Caco-2 (cell line): ENCODE data around the gene ZNF148. TPM values are rescaled to one million over a fixed set of nuclear protein-coding genes. Genes with fewer than 3 reads are reported as not detected.

Source experiments
- BruUV-seq: library from RNA; stranded (reverse); fragments of 400-500 nt; replicated peaks from 2 replicates; lab custom pipeline; 2021; lab: Mats Ljungman, UMichigan
- CTCF ChIA-PET: fragments of 300-600 bp; sonication (Branson Sonifier 250); formaldehyde crosslinking; loops from one replicate; lab custom pipeline; 2022; ENCODE audit warnings: antibody characterized with exemption; lab: Charles Lee
- POLR2A ChIA-PET: fragments of 300-600 bp; sonication (Branson Sonifier 250); formaldehyde crosslinking; loops from one replicate; lab custom pipeline; 2022; ENCODE audit warnings: antibody characterized with exemption; lab: Charles Lee
- DNase-seq, 2 experiments: peaks; one replicate each; pipeline versions ENCODE4 v3.0.0 to v3.0.0-alpha.2; 2020 to 2022
- H3K27me3 ChIP-seq: replicated peaks from 2 replicates; pipeline ENCODE4 v1.6.0; 2011; ENCODE audit warnings: low read length; ENCODE audit not compliant: control insufficient read depth, insufficient read depth
- H3K36me3 ChIP-seq: 2 replicates; pipeline ENCODE4 v1.5.1; 2011; ENCODE audit warnings: low read length; ENCODE audit not compliant: control insufficient read depth, insufficient read depth
- H3K4me1 ChIP-seq: fragments of 250-450 bp; sonication (Bioruptor Pico); 2 replicates; pipeline ENCODE4 v1.5.1; 2020; ENCODE audit warnings: mild to moderate bottlenecking
- H3K4me3 ChIP-seq: 2 replicates; pipeline ENCODE4 v1.5.1; 2011; ENCODE audit warnings: low read depth, mild to moderate bottlenecking, control low read depth, low read length
- H3K9me3 ChIP-seq: fragments of 250-450 bp; sonication (Bioruptor Pico); 2 replicates; pipeline ENCODE4 v1.5.1; 2020; ENCODE audit warnings: mild to moderate bottlenecking, moderate library complexity
- H3K27ac Mint-ChIP-seq: one replicate; pipeline ENCODE4 v1.8.0; 2022; ENCODE audit warnings: mixed read lengths; ENCODE audit not compliant: unreplicated experiment
- H3K27me3 Mint-ChIP-seq: one replicate; pipeline ENCODE4 v1.8.0; 2022; ENCODE audit warnings: mixed read lengths; ENCODE audit not compliant: insufficient read depth, unreplicated experiment
- H3K36me3 Mint-ChIP-seq: one replicate; pipeline ENCODE4 v1.8.0; 2022; ENCODE audit warnings: mild to moderate bottlenecking, mixed read lengths; ENCODE audit not compliant: insufficient read depth, unreplicated experiment
- H3K4me1 Mint-ChIP-seq: one replicate; pipeline ENCODE4 v1.8.0; 2022; ENCODE audit warnings: low read depth, mixed read lengths; ENCODE audit not compliant: unreplicated experiment
- H3K4me3 Mint-ChIP-seq: one replicate; pipeline ENCODE4 v1.8.0; 2022; ENCODE audit warnings: mild to moderate bottlenecking, moderate library complexity, mixed read lengths; ENCODE audit not compliant: unreplicated experiment
- H3K9me3 Mint-ChIP-seq: one replicate; pipeline ENCODE4 v1.8.0; 2022; ENCODE audit warnings: mixed read lengths; ENCODE audit not compliant: unreplicated experiment
- intact Hi-C: fragments of 100-400 bp; cut with micrococcal nuclease; formaldehyde crosslinking; loops from one replicate; pipeline ENCODE4 v1.10.0; 2022; ENCODE audit not compliant: unreplicated experiment
- total RNA-seq: library from RNA; stranded (reverse); gene quantifications from 2 replicates; pipeline ENCODE4 v1.2.3, GENCODE V29; 2022
- TF ChIP-seq, protein P1 (sequence below), 2 experiments: fragments of 200-600 bp in 1 of 2; IDR thresholded peaks; 1 replicate in 1 of 2; 2 replicates in 1 of 2; pipeline versions ENCODE4 v1.5.1 to v1.8.0; 2011 to 2022; ENCODE audit warnings: antibody characterized with exemption in 1 of 2, control low read depth in 1 of 2, inconsistent platforms in 1 of 2, low read depth in 1 of 2, low read length in 1 of 2, mild to moderate bottlenecking in 1 of 2, moderate library complexity in 1 of 2; ENCODE audit not compliant: insufficient read depth in 1 of 2, severe bottlenecking in 1 of 2, unreplicated experiment in 1 of 2

Gene ZNF148
- total RNA-seq, 1 experiment from 2014 or later = 33.3 TPM

DNA sequence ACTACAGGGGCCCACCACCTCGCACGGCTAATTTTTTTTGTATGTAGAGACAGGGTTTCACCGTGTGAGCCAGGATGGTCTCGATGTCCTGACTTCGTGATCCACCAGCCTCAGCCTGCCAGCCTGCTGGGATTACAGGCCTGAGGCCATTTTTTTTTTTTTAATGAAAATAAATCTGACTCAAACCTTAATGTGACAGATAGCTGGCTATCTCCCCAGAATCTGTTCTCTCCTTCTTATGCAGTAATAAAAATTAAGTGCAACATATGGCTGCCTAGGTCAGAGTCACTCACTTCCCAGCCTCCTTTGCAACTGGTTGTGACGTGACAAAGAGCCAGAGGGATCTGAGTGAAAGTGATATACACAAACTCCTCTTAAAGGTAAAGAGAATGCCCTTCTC lies 53.0 kb downstream of the ZNF148 start:
- ChIA-PET CTCF (no interaction called here), POLR2A (no interaction called here)
- Histone ChIP-seq H3K9me3 (no peaks in the 10 kb centered on the region), H3K27me3 (no peaks in the 10 kb centered on the region), H3K4me1 (no peaks in the 10 kb centered on the region), H3K4me3 (no peak overlapping the region), H3K36me3 (peaks cover 1% of the 10 kb centered on the region)
- no peaks in the 10 kb centered on the region for H3K36me3 Mint-ChIP-seq
- no peak for DNase-seq
- peaks cover 9% of the 10 kb centered on the region for H3K9me3 Mint-ChIP-seq
- H3K4me3 Mint-ChIP-seq = no peak overlapping the region
- H3K27ac Mint-ChIP-seq = no peak overlapping the region
- BruUV-seq = no TSS peak
- intact Hi-C loops = no loop called here
- no peaks in the 10 kb centered on the region for H3K27me3 Mint-ChIP-seq
- peaks cover 6% of the 10 kb centered on the region for H3K4me1 Mint-ChIP-seq
- TF ChIP-seq, protein P1, sequence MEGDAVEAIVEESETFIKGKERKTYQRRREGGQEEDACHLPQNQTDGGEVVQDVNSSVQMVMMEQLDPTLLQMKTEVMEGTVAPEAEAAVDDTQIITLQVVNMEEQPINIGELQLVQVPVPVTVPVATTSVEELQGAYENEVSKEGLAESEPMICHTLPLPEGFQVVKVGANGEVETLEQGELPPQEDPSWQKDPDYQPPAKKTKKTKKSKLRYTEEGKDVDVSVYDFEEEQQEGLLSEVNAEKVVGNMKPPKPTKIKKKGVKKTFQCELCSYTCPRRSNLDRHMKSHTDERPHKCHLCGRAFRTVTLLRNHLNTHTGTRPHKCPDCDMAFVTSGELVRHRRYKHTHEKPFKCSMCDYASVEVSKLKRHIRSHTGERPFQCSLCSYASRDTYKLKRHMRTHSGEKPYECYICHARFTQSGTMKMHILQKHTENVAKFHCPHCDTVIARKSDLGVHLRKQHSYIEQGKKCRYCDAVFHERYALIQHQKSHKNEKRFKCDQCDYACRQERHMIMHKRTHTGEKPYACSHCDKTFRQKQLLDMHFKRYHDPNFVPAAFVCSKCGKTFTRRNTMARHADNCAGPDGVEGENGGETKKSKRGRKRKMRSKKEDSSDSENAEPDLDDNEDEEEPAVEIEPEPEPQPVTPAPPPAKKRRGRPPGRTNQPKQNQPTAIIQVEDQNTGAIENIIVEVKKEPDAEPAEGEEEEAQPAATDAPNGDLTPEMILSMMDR (IDR thresholded peaks at IDR 0.05; ENCODE audit: insufficient read depth in 1 of 2, low read depth in 1 of 2, low read length in 1 of 2, severe bottlenecking in 1 of 2, unreplicated experiment in 1 of 2) = no peak

DNA sequence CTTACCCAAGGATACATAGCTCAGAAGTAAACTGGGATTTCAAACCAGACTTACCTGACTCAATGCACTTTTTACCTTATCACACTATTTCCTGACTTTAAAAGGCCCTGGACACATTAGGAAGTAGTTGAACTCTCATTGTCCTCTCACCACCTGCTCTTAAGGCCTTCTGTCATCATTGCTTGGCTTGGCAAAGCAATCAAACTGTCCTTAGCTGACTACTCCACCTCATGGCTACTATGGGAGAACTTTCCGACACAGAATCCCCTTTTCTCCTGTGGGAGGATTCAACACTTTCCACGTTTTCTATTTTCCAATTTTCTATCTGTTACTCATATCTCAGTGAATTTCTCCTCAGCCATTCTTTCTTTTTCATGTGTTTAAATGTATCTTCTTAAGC lies 55.4 kb downstream of the ZNF148 start:
- Mint-ChIP-seq H3K27me3 (no peaks in the 10 kb centered on the region), H3K27ac (no peak overlapping the region), H3K4me3 (no peak overlapping the region), H3K36me3 (peaks cover 13% of the 10 kb centered on the region), H3K9me3 (peaks cover under 1% of the 10 kb centered on the region), H3K4me1 (no peaks in the 10 kb centered on the region)
- no TSS peak for BruUV-seq
- intact Hi-C loops = no loop called here
- Histone ChIP-seq H3K4me1 (no peaks in the 10 kb centered on the region), H3K9me3 (no peaks in the 10 kb centered on the region), H3K27me3 (no peaks in the 10 kb centered on the region), H3K4me3 (no peak overlapping the region), H3K36me3 (peaks cover 1% of the 10 kb centered on the region)
- no peak for DNase-seq
- ChIA-PET POLR2A (no interaction called here), CTCF (no interaction called here)
- TF ChIP-seq, protein P1 (IDR thresholded peaks at IDR 0.05; ENCODE audit: insufficient read depth in 1 of 2, low read depth in 1 of 2, low read length in 1 of 2, severe bottlenecking in 1 of 2, unreplicated experiment in 1 of 2) = no peak

DNA sequence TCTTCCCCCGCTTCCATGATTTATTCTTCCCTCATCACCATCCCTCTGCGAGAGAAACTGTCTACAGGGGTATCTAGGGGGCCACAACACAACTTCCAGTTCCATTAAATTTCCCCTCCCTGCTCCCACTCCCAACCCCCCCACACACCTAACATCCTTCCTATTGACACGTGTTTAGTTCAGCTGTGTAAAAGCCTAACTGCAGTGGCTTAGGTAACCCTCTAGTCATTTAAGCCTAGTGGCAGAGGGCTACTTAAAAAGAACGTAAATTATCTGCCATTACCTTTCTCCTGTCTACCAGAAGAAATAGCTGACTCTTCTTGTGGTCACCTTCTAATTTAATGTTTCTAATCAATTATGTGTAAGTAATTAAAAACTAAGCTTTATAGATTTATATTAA lies 56.3 kb downstream of the ZNF148 start:
- peaks cover 20% of the 10 kb centered on the region for H3K36me3 Mint-ChIP-seq
- BruUV-seq = no TSS peak
- Histone ChIP-seq H3K27me3 (no peaks in the 10 kb centered on the region), H3K36me3 (peaks cover 1% of the 10 kb centered on the region), H3K4me1 (no peaks in the 10 kb centered on the region), H3K4me3 (no peak overlapping the region), H3K9me3 (no peaks in the 10 kb centered on the region)
- TF ChIP-seq, protein P1 (IDR thresholded peaks at IDR 0.05; ENCODE audit: insufficient read depth in 1 of 2, low read depth in 1 of 2, low read length in 1 of 2, severe bottlenecking in 1 of 2, unreplicated experiment in 1 of 2) = no peak
- H3K27me3 Mint-ChIP-seq = no peaks in the 10 kb centered on the region
- intact Hi-C loops = no loop called here
- no peak for DNase-seq
- no peak overlapping the region for H3K27ac Mint-ChIP-seq
- H3K4me3 Mint-ChIP-seq = no peak overlapping the region
- ChIA-PET POLR2A (interaction anchor here (0.6 kb wide), 1 partner anchor 118 kb away, joined by 3 read pairs; no protein-coding TSS in a partner anchor), CTCF (no interaction called here)
- H3K9me3 Mint-ChIP-seq = no peaks in the 10 kb centered on the region
- no peaks in the 10 kb centered on the region for H3K4me1 Mint-ChIP-seq
